Measurements from ENCODE around the gene ANKMY1. TPM values are rescaled to one million over a fixed set of nuclear protein-coding genes. Genes with fewer than 3 reads are reported as not detected.
A peak's percentile ranks its signal among the peaks of the same experiment; 100 is the strongest.
"Not testable (repeated sequence)": the region's sequence is repeated elsewhere in the genome, so short reads cannot be mapped to it uniquely, and the experiment has no call there.

ANKMY1 gene
- polyA plus RNA-seq, 2 of the 4 experiments (the other 2 are of a cell fraction): 10.6 to 16.5 TPM

DNA sequence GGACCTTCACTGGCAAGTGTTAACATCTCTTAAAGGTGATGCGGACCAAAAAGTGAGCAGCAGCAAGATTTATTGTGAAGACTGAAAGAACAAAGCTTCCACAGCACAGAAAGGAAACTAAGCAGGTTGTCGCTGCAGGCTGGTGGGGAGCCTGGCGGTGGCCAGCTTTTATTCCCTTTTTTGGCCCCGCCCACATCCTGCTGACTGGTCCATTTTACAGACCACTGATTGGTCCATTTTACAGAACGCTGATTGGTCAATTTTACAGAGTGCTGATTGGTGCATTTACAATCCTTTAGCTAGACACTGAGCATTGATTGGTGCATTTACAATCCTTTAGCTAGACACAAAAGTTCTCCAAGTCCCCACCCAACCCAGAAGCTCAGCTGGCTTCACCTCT, 35.9 kb downstream of the ANKMY1 start:
- 94% methylated on average over 5 of the region's 5 CpGs for WGBS (ENCODE audit: missing lambda C conversion rate)
- not testable (repeated sequence) for FAIRE-seq

DNA sequence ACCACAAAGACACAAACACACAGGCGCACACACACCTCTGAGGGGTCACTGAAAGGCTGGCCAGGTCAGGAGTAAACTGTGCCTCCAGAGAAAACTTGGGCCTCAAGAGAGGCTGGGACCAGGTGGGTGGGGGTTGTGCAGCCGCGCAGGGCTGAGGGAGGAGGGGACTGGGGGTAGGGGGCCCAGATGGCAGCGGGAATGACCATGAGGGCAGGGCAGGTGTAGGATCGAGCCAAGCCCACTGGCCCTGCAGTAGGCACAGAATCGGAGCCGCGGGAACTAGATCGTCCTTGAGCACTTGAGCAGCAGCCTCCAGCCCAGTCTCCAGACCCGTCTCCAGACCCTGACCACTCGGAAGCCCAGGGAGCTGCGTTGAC, 36.8 kb downstream of the ANKMY1 start:
- WGBS (ENCODE audit: missing lambda C conversion rate): 95% methylated on average over 11 of the region's 12 CpGs

More for the DNA sequence above, 35.9 kb downstream of the ANKMY1 start:
- H3K4me1 ChIP-seq; DNase-seq (ENCODE audit: low read depth in 1 of 2, low spot score in 1 of 2); ATAC-seq; H3K4me3 ChIP-seq; POLR2A ChIA-PET; H3K27ac ChIP-seq; H3K4me2 ChIP-seq: not testable (repeated sequence)
- CTCF ChIA-PET: interaction anchor here (1.1 kb wide), 1 partner anchor 8 kb away, joined by 5 read pairs; no protein-coding TSS in a partner anchor
- H3K9me3 ChIP-seq: peaks cover 40% of the 10 kb centered on the region
- TF ChIP-seq MAFK (IDR thresholded peaks at IDR 0.05; ENCODE audit: partially characterized antibody): peak; percentile 88

DNA sequence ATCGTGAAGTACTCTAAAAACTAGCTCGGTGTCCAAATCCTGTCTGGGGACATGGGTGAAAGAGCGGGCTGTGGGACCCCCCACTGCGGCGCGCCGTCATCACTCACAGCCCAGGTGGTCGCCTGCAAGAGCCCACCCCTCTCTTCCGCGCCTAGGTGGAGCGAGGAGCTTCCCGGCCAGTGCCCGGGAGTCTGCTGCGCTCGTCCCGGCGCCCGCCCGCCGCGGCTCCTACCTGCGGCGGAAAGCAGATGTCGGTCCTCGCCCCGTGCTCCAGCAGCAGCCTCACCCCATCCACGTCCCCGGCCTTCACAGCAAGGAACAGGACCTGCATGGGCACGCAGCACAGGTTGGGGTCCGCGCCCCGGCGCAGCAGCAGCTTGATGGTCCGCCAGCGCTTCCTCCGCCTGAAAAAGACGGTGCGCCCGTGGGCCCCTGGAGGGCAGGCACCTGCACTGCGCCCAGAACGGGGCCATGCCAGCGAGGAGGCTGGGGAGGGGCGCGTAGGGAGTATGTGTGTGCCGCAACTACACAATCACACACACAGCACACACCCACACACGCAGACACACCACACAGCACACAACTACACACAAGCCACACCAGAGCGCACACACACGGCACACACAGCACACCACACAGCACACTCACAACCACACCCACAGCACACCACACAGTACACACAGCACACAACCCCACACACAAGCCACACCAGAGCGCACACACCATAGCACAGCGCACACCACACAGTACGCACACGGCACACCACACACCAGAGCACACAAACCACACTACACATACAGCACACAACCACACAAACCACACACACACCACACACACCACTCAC, 37.4 kb downstream of the ANKMY1 start:
- CTCF ChIA-PET: no interaction called here
- no peak for FAIRE-seq
- 95% methylated on average over 18 of the region's 52 CpGs for WGBS (ENCODE audit: missing lambda C conversion rate)
- Histone ChIP-seq H3K27ac (no peak overlapping the region), H3K4me2 (no peak overlapping the region), H3K4me3 (no peak overlapping the region), H3K4me1 (no peaks in the 10 kb centered on the region), H3K9me3 (peaks cover 26% of the 10 kb centered on the region)
- POLR2A ChIA-PET: no interaction called here
- no peak for DNase-seq (ENCODE audit: low read depth in 1 of 2, low spot score in 1 of 2)
- no peak for TF ChIP-seq KDM1A (IDR thresholded peaks at IDR 0.05; ENCODE audit: low read depth)
- TF ChIP-seq, protein P1, sequence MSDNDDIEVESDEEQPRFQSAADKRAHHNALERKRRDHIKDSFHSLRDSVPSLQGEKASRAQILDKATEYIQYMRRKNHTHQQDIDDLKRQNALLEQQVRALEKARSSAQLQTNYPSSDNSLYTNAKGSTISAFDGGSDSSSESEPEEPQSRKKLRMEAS (IDR thresholded peaks at IDR 0.05): no peak
- TF ChIP-seq, protein P2, sequence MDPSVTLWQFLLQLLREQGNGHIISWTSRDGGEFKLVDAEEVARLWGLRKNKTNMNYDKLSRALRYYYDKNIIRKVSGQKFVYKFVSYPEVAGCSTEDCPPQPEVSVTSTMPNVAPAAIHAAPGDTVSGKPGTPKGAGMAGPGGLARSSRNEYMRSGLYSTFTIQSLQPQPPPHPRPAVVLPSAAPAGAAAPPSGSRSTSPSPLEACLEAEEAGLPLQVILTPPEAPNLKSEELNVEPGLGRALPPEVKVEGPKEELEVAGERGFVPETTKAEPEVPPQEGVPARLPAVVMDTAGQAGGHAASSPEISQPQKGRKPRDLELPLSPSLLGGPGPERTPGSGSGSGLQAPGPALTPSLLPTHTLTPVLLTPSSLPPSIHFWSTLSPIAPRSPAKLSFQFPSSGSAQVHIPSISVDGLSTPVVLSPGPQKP (IDR thresholded peaks at IDR 0.05; ENCODE audit: low read depth, low read length): no peak
- no peak for TF ChIP-seq HOXB13 (CRISPR knock-in tag; IDR thresholded peaks at IDR 0.05; ENCODE audit: low read depth)
- TF ChIP-seq RAD21 (conservative IDR thresholded peaks at IDR 0.05 in 1 of 2, IDR thresholded peaks at IDR 0.05 in 1 of 2): no peak
- TF ChIP-seq HDAC2 (IDR thresholded peaks at IDR 0.05): no peak
- TF ChIP-seq, protein P3, sequence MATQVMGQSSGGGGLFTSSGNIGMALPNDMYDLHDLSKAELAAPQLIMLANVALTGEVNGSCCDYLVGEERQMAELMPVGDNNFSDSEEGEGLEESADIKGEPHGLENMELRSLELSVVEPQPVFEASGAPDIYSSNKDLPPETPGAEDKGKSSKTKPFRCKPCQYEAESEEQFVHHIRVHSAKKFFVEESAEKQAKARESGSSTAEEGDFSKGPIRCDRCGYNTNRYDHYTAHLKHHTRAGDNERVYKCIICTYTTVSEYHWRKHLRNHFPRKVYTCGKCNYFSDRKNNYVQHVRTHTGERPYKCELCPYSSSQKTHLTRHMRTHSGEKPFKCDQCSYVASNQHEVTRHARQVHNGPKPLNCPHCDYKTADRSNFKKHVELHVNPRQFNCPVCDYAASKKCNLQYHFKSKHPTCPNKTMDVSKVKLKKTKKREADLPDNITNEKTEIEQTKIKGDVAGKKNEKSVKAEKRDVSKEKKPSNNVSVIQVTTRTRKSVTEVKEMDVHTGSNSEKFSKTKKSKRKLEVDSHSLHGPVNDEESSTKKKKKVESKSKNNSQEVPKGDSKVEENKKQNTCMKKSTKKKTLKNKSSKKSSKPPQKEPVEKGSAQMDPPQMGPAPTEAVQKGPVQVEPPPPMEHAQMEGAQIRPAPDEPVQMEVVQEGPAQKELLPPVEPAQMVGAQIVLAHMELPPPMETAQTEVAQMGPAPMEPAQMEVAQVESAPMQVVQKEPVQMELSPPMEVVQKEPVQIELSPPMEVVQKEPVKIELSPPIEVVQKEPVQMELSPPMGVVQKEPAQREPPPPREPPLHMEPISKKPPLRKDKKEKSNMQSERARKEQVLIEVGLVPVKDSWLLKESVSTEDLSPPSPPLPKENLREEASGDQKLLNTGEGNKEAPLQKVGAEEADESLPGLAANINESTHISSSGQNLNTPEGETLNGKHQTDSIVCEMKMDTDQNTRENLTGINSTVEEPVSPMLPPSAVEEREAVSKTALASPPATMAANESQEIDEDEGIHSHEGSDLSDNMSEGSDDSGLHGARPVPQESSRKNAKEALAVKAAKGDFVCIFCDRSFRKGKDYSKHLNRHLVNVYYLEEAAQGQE (IDR thresholded peaks at IDR 0.05): no peak
- TF ChIP-seq EP300 (IDR thresholded peaks at IDR 0.05): no peak
- no peak for TF ChIP-seq PHF8 (IDR thresholded peaks at IDR 0.05; ENCODE audit: borderline replicate concordance, low read depth)
- TF ChIP-seq FOSB (CRISPR knock-in tag; IDR thresholded peaks at IDR 0.05): no peak
- TF ChIP-seq HOXA7 (CRISPR knock-in tag; IDR thresholded peaks at IDR 0.05): no peak
- TF ChIP-seq CBX2 (IDR thresholded peaks at IDR 0.05; ENCODE audit: borderline replicate concordance, low read depth): no peak
- no peak for TF ChIP-seq EHMT2 (IDR thresholded peaks at IDR 0.05; ENCODE audit: low read depth)
- no peak for TF ChIP-seq MAFK (IDR thresholded peaks at IDR 0.05; ENCODE audit: partially characterized antibody)
- TF ChIP-seq CHD4 (IDR thresholded peaks at IDR 0.05; ENCODE audit: borderline replicate concordance): no peak
- no peak for TF ChIP-seq ZSCAN20 (CRISPR knock-in tag; IDR thresholded peaks at IDR 0.05)
- no peak for TF ChIP-seq CEBPB (IDR thresholded peaks at IDR 0.05)
- no peak for TF ChIP-seq MYC (IDR thresholded peaks at IDR 0.05; ENCODE audit: borderline replicate concordance, low read length)
- TF ChIP-seq TFCP2L1 (CRISPR knock-in tag; IDR thresholded peaks at IDR 0.05): no peak
- peak; percentile 47 to 53; a peak in 5 of 6 replicates for ATAC-seq

More for the DNA sequence above, 36.8 kb downstream of the ANKMY1 start:
- FAIRE-seq: no peak
- peak in 1 of 2 experiments; percentile 34; a peak in 2 of 6 replicates for ATAC-seq
- POLR2A ChIA-PET: no interaction called here
- DNase-seq (ENCODE audit: low read depth in 1 of 2, low spot score in 1 of 2): no peak
- no peak overlapping the region for H3K4me3 ChIP-seq
- peaks cover 32% of the 10 kb centered on the region for H3K9me3 ChIP-seq
- H3K27ac ChIP-seq: no peak overlapping the region
- TF ChIP-seq JUN (IDR thresholded peaks at IDR 0.05): no peak
- TF ChIP-seq EHMT2 (IDR thresholded peaks at IDR 0.05; ENCODE audit: low read depth): no peak
- TF ChIP-seq, protein P4, sequence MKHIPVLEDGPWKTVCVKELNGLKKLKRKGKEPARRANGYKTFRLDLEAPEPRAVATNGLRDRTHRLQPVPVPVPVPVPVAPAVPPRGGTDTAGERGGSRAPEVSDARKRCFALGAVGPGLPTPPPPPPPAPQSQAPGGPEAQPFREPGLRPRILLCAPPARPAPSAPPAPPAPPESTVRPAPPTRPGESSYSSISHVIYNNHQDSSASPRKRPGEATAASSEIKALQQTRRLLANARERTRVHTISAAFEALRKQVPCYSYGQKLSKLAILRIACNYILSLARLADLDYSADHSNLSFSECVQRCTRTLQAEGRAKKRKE (CRISPR knock-in tag; IDR thresholded peaks at IDR 0.05; ENCODE audit: low read depth): no peak
- TF ChIP-seq JUNB (IDR thresholded peaks at IDR 0.05): no peak
- TF ChIP-seq CHD4 (IDR thresholded peaks at IDR 0.05; ENCODE audit: borderline replicate concordance): no peak
- no peak for TF ChIP-seq HOXA7 (CRISPR knock-in tag; IDR thresholded peaks at IDR 0.05)
- no peak for TF ChIP-seq FOXS1 (CRISPR knock-in tag; IDR thresholded peaks at IDR 0.05)
- TF ChIP-seq POLR2AphosphoS2 (conservative IDR thresholded peaks at IDR 0.05; ENCODE audit: low read length): no peak
- TF ChIP-seq RARB (CRISPR knock-in tag; IDR thresholded peaks at IDR 0.05): no peak
- TF ChIP-seq, protein P1 (IDR thresholded peaks at IDR 0.05): no peak
- no peak overlapping the region for H3K4me2 ChIP-seq
- no peaks in the 10 kb centered on the region for H3K4me1 ChIP-seq
- CTCF ChIA-PET: no interaction called here
